Measurements from ENCODE around the gene PUDP.

GRCh38 chrX:7045238-7045955 lies 102.6 kb downstream of the PUDP start:
- no peak for TF ChIP-seq POLR2A (IDR thresholded peaks at IDR 0.05)
- TF ChIP-seq CTCF (IDR thresholded peaks at IDR 0.05), result no peak
